ENCODE results near the gene TUSC2. TPM values are rescaled to one million over a fixed set of nuclear protein-coding genes. Genes with fewer than 3 reads are reported as not detected.

TUSC2 gene
- total and polyA plus RNA-seq, 2 of the 13 experiments (the other 11 are each of a cell fraction or from before 2014, with no cell fraction given), result 36.7 to 39.1 TPM

- TF ChIP-seq E2F5 (CRISPR knock-in tag; conservative IDR thresholded peaks at IDR 0.05), result peak; percentile 76
- no peak for TF ChIP-seq ZNF850 (CRISPR knock-in tag; conservative IDR thresholded peaks at IDR 0.05)
- no peak for TF ChIP-seq PLRG1 (conservative IDR thresholded peaks at IDR 0.05)
- TF ChIP-seq ZBTB43 (CRISPR knock-in tag; conservative IDR thresholded peaks at IDR 0.05), result no peak
- TF ChIP-seq NCOA5 (CRISPR knock-in tag; IDR thresholded peaks at IDR 0.05), result no peak
- no peak for TF ChIP-seq ZNF451 (CRISPR knock-in tag; IDR thresholded peaks at IDR 0.05)
- no peak for TF ChIP-seq ZNF703 (CRISPR knock-in tag; IDR thresholded peaks at IDR 0.05; ENCODE audit: borderline replicate concordance)
- TF ChIP-seq HCFC1 (IDR thresholded peaks at IDR 0.05; ENCODE audit: low read depth, low read length), result no peak
- TF ChIP-seq REST (IDR thresholded peaks at IDR 0.05; ENCODE audit: borderline replicate concordance in 1 of 2, low read depth in 1 of 2, low read length in 2 of 2), result 0 out of 4 replicates have a peak, but pooled peaks of 1 of the 2 experiments have one; percentile 56
- TF ChIP-seq WIZ (CRISPR knock-in tag; IDR thresholded peaks at IDR 0.05), result no peak
- no peak for TF ChIP-seq ZNF704 (CRISPR knock-in tag; IDR thresholded peaks at IDR 0.05; ENCODE audit: borderline replicate concordance)
- no peak for TF ChIP-seq ZC3H13 (CRISPR knock-in tag; IDR thresholded peaks at IDR 0.05)
- TF ChIP-seq HNRNPLL (IDR thresholded peaks at IDR 0.05; ENCODE audit: low read depth, low read length, poor library complexity, severe bottlenecking), result peak; percentile 34
- peak; percentile 65; the same call in 1 of the 2 replicates for TF ChIP-seq JUND (CRISPR knock-in tag; IDR thresholded peaks at IDR 0.05)
- TF ChIP-seq ZNF12 (CRISPR knock-in tag; IDR thresholded peaks at IDR 0.05), result no peak
- TF ChIP-seq NFIC (IDR thresholded peaks at IDR 0.05; ENCODE audit: low read length), result no peak
- TF ChIP-seq U2AF1 (optimal IDR thresholded peaks at IDR 0.05; ENCODE audit: low read depth, low read length), result no peak
- no peak for TF ChIP-seq RFX5 (IDR thresholded peaks at IDR 0.05; ENCODE audit: low read depth, low read length)
Measured at GRCh38 chr3:50303013-50303815, 24.8 kb downstream of the TUSC2 start, which contains the start of gene HYAL1 (continued).

Data from HepG2 (cell line).